K562 (cell line): ENCODE measurements around the gene ZNF736. TPM values are rescaled to one million over a fixed set of nuclear protein-coding genes. Genes with fewer than 3 reads are reported as not detected.
A peak's percentile ranks its signal among the peaks of the same experiment; 100 is the strongest.

Experiments
- CBX8 ChIP-seq: fragments of 200-600 bp; sonication (generic); IDR thresholded peaks from 2 replicates; pipeline ENCODE4 v1.6.1; 2012; ENCODE audit warnings: borderline replicate concordance, mixed run types, low read depth, mild to moderate bottlenecking, moderate library complexity, mixed read lengths, low read length, control low read depth, inconsistent platforms; ENCODE audit not compliant: poor library complexity, severe bottlenecking; ENCODE audit errors: extremely low read depth
- CREB3 ChIP-seq: fragments of 450-650 bp; conservative IDR thresholded peaks from 2 replicates; pipeline ENCODE4 v1.6.1; 2016; ENCODE audit warnings: missing genetic modification characterization, low read depth, mild to moderate bottlenecking, missing compliant biosample characterization, moderate library complexity
- HDAC8 ChIP-seq: fragments of 450-650 bp; IDR thresholded peaks from 2 replicates; pipeline ENCODE4 v1.6.1; 2016; ENCODE audit warnings: mild to moderate bottlenecking, missing genetic modification characterization, moderate library complexity, missing compliant biosample characterization
- HMG20B ChIP-seq: fragments of 250-450 bp; sonication (Bioruptor Pico); IDR thresholded peaks from 2 replicates; pipeline ENCODE4 v1.5.0; 2021; ENCODE audit warnings: mild to moderate bottlenecking
- LEF1 ChIP-seq: fragments of 450-650 bp; IDR thresholded peaks from 2 replicates; pipeline ENCODE4 v1.6.1; 2016; ENCODE audit warnings: mild to moderate bottlenecking
- MEIS2 ChIP-seq: fragments of 450-650 bp; IDR thresholded peaks from 2 replicates; pipeline ENCODE4 v1.6.1; 2014; ENCODE audit warnings: mild to moderate bottlenecking; ENCODE audit not compliant: partially characterized antibody
- MTF1 ChIP-seq: fragments of 250-450 bp; sonication (Bioruptor Pico); IDR thresholded peaks from 2 replicates; pipeline ENCODE4 v1.9.0; 2021; ENCODE audit warnings: moderate library complexity, mild to moderate bottlenecking, inconsistent platforms, borderline replicate concordance
- PATZ1 ChIP-seq: fragments of 250-450 bp; sonication (Bioruptor Pico); IDR thresholded peaks from 2 replicates; pipeline ENCODE4 v1.5.0; 2020; ENCODE audit warnings: mild to moderate bottlenecking, borderline replicate concordance
- SMC3 ChIP-seq: conservative IDR thresholded peaks from 2 replicates; pipeline ENCODE4 v1.6.1; 2011; ENCODE audit warnings: low read depth, low read length, improper control_type of control experiment; ENCODE audit not compliant: insufficient read depth
- SREBF2 ChIP-seq: sonication (generic); formaldehyde crosslinking; IDR thresholded peaks from 2 replicates; pipeline ENCODE4 v1.4.0; 2020; ENCODE audit warnings: mild to moderate bottlenecking, missing genetic modification reagents
- SUPT5H ChIP-seq: fragments of 450-650 bp; IDR thresholded peaks from 2 replicates; pipeline ENCODE4 v1.6.1; 2016
- TBP ChIP-seq: optimal IDR thresholded peaks from 2 replicates; pipeline ENCODE3; 2011; ENCODE audit warnings: low read depth, low read length, improper control_type of control experiment
- TEAD1 ChIP-seq, 2 experiments: fragments of 450-650 bp in 1 of 2; sonication (generic) in 1 of 2; formaldehyde crosslinking; IDR thresholded peaks; 2 replicates each; pipeline versions ENCODE4 v1.4.0 to v1.8.0; 2020 to 2022; ENCODE audit warnings: mild to moderate bottlenecking in 2 of 2, missing genetic modification reagents in 1 of 2
- ZC3H11A ChIP-seq: IDR thresholded peaks from 2 replicates; pipeline ENCODE4 v1.6.1; 2012; ENCODE audit warnings: low read depth, low read length, improper control_type of control experiment
- ZNF239 ChIP-seq: fragments of 250-450 bp; sonication (Bioruptor Pico); IDR thresholded peaks from 2 replicates; pipeline ENCODE4 v1.4.0; 2020; ENCODE audit warnings: mild to moderate bottlenecking
- ZNF274 ChIP-seq: IDR thresholded peaks from 2 replicates; pipeline ENCODE4 v1.6.1; 2011; ENCODE audit warnings: low read depth, mild to moderate bottlenecking, low read length, moderate library complexity, borderline replicate concordance
- ZNF316 ChIP-seq: fragments of 450-650 bp; IDR thresholded peaks from 2 replicates; pipeline ENCODE4 v1.6.1; 2016
- ZNF639 ChIP-seq, 2 experiments: fragments of 200-800 bp in 1 of 2; sonication (Bioruptor generic) in 1 of 2; sonication (generic) in 1 of 2; formaldehyde crosslinking in 1 of 2; IDR thresholded peaks in 1 of 2; conservative IDR thresholded peaks in 1 of 2; 2 replicates each; pipeline versions ENCODE4 v1.5.0 to v1.6.1; 2016 to 2020; ENCODE audit warnings: missing compliant biosample characterization in 1 of 2, missing genetic modification characterization in 1 of 2, missing genetic modification reagents in 1 of 2
- polyA plus RNA-seq, 8 experiments: library from polyadenylated mRNA; depleted of rRNA in 4 of 8; stranded (reverse) in 5 of 8; unstranded in 3 of 8; fragments of >200 nt; fragmentation: Nextera tagmentation in 2 of 8; fragmentation: Illumina TruSeq in 1 of 8; extraction: Ambion mirVana in 2 of 8; extraction: Trizol in 1 of 8; gene quantifications; 2 replicates each; pipeline versions ENCODE4 v1.2.1 to v1.2.3, GENCODE V29; 2011 to 2014; ENCODE audit warnings: inconsistent platforms in 1 of 8, missing spikeins in 1 of 8
- total RNA-seq, 7 experiments: library from RNA; depleted of rRNA in 6 of 7; stranded (reverse); fragments of >200 nt in 6 of 7; fragmentation: Illumina TruSeq in 2 of 7; extraction: Trizol in 2 of 7; gene quantifications; 2 replicates each; pipeline versions ENCODE4 v1.2.1 to v1.2.3, GENCODE V29; 2011 to 2021; ENCODE audit warnings: low replicate concordance in 1 of 7
- TF ChIP-seq, protein P1 (sequence below): fragments of 250-450 bp; sonication (Bioruptor Pico); IDR thresholded peaks from 2 replicates; pipeline ENCODE4 v1.8.0; 2021; ENCODE audit warnings: moderate library complexity, mild to moderate bottlenecking, inconsistent platforms
- TF ChIP-seq, protein P2 (sequence below): fragments of 250-450 bp; sonication (Bioruptor Pico); IDR thresholded peaks from 2 replicates; pipeline ENCODE4 v1.4.0; 2020; ENCODE audit warnings: mild to moderate bottlenecking, moderate library complexity, borderline replicate concordance

Gene ZNF736
- total and polyA plus RNA-seq, 9 of the 15 experiments (the other 6 are each of a cell fraction or from before 2014, with no cell fraction given) = 2.7 to 15.6 (median 7.6) TPM

GRCh38 chr7:64313740-64314491 is at the start of gene ZNF736 (continued):
- TF ChIP-seq CBX8 (no peak), TBP (peak; percentile 77), ZNF239 (CRISPR knock-in tag) (no peak), ZNF639 (CRISPR knock-in tag; conservative IDR thresholded peaks at IDR 0.05 in 1 of 2, IDR thresholded peaks at IDR 0.05 in 1 of 2) (no peak), ZC3H11A (no peak), PATZ1 (CRISPR knock-in tag) (no peak), SREBF2 (CRISPR knock-in tag) (no peak), HDAC8 (tag) (no peak), LEF1 (no peak), SMC3 (no peak), SUPT5H (peak; percentile 89), ZNF274 (no peak), CREB3 (tag) (no peak), MEIS2 (peak; percentile 78), TEAD1 (CRISPR knock-in tag; IDR thresholded peaks at IDR 0.05) (no peak), HMG20B (no peak), ZNF316 (no peak), MTF1 (CRISPR knock-in tag) (no peak)
- TF ChIP-seq, protein P1, sequence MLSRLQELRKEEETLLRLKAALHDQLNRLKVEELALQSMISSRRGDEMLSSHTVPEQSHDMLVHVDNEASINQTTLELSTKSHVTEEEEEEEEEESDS (CRISPR knock-in tag) = no peak
- TF ChIP-seq, protein P2, sequence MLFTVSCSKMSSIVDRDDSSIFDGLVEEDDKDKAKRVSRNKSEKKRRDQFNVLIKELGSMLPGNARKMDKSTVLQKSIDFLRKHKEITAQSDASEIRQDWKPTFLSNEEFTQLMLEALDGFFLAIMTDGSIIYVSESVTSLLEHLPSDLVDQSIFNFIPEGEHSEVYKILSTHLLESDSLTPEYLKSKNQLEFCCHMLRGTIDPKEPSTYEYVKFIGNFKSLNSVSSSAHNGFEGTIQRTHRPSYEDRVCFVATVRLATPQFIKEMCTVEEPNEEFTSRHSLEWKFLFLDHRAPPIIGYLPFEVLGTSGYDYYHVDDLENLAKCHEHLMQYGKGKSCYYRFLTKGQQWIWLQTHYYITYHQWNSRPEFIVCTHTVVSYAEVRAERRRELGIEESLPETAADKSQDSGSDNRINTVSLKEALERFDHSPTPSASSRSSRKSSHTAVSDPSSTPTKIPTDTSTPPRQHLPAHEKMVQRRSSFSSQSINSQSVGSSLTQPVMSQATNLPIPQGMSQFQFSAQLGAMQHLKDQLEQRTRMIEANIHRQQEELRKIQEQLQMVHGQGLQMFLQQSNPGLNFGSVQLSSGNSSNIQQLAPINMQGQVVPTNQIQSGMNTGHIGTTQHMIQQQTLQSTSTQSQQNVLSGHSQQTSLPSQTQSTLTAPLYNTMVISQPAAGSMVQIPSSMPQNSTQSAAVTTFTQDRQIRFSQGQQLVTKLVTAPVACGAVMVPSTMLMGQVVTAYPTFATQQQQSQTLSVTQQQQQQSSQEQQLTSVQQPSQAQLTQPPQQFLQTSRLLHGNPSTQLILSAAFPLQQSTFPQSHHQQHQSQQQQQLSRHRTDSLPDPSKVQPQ (CRISPR knock-in tag) = no peak
